ENCODE measurements around the gene LPCAT3. TPM values are rescaled to one million over a fixed set of nuclear protein-coding genes. Genes with fewer than 3 reads are reported as not detected.

Gene LPCAT3
- total RNA-seq, 1 donor from 2014 or later: 40.2 TPM

GRCh38 chr12:6927379-6928021 is 90.8 kb downstream of the LPCAT3 start, which contains the start of gene ATN1:
ATN1 (plus strand) TSS chr12:6927959; CDS start chr12:6934002, 6,043 bp downstream.
- TF ChIP-seq CTCF (IDR thresholded peaks at IDR 0.05; ENCODE audit: unreplicated experiment): no peak
- peak; percentile 75 for DNase-seq (ENCODE audit: low spot score)
- peaks cover 33% of the 10 kb centered on the region for H3K27me3 Mint-ChIP-seq (ENCODE audit: unreplicated experiment)
- H3K4me3 Mint-ChIP-seq (ENCODE audit: unreplicated experiment): peak within 1 kb of the TSS; percentile 100
- H3K27ac Mint-ChIP-seq (ENCODE audit: unreplicated experiment): peak within 1 kb of the TSS; percentile 97
- peaks cover 74% of the 10 kb centered on the region for H3K4me1 Mint-ChIP-seq (ENCODE audit: unreplicated experiment)
- no peaks in the 10 kb centered on the region for H3K9me3 Mint-ChIP-seq (ENCODE audit: unreplicated experiment)
- H3K36me3 Mint-ChIP-seq (ENCODE audit: low read depth, unreplicated experiment): peaks cover 30% of the 10 kb centered on the region

Small RNA genes within 50 kb of the gene (microRNA-seq; reads per million reads assigned to microRNA genes)
- gene MIR141 (ENCODE audit: unreplicated experiment) (278 reads per million, percentile 88 among the genes with 10 or more reads in this experiment), gene MIR200C (ENCODE audit: unreplicated experiment) (7,063 reads per million, percentile 98 among the genes with 10 or more reads in this experiment)

Other genes starting within 250 kb of the LPCAT3 start
- 7.6 TPM for gene LAG3, start 246.0 kb downstream of the LPCAT3 start, total RNA-seq (ENCODE audit: unreplicated experiment)
- 4.7 TPM for gene CD4, start 228.9 kb downstream of the LPCAT3 start, total RNA-seq (ENCODE audit: unreplicated experiment)
- gene GPR162, start 196.7 kb downstream of the LPCAT3 start, total RNA-seq (ENCODE audit: unreplicated experiment): 52.7 TPM
- gene P3H3, start 190.1 kb downstream of the LPCAT3 start, total RNA-seq (ENCODE audit: unreplicated experiment): 48.8 TPM
- gene GNB3, start 177.6 kb downstream of the LPCAT3 start, total RNA-seq (ENCODE audit: unreplicated experiment): 9.0 TPM
- gene CDCA3, start 167.2 kb downstream of the LPCAT3 start, total RNA-seq (ENCODE audit: unreplicated experiment): 6.2 TPM
- 119 TPM for gene USP5, start 166.3 kb downstream of the LPCAT3 start, total RNA-seq (ENCODE audit: unreplicated experiment)
- 356 TPM for gene TPI1, start 150.9 kb downstream of the LPCAT3 start, total RNA-seq (ENCODE audit: unreplicated experiment)
- gene SPSB2, start 145.2 kb downstream of the LPCAT3 start, total RNA-seq (ENCODE audit: unreplicated experiment): 6.7 TPM
- 5.7 TPM for gene LRRC23, start 113.7 kb downstream of the LPCAT3 start, total RNA-seq (ENCODE audit: unreplicated experiment)
- 5.3 TPM for gene ENO2, start 103.9 kb downstream of the LPCAT3 start, total RNA-seq (ENCODE audit: unreplicated experiment)
- 144 TPM for gene ATN1, start 90.5 kb downstream of the LPCAT3 start, total RNA-seq (ENCODE audit: unreplicated experiment)
- gene RNU7-1, start 74.7 kb downstream of the LPCAT3 start, total RNA-seq (ENCODE audit: unreplicated experiment): not detected
- 225 TPM for gene C12orf57, start 74.5 kb downstream of the LPCAT3 start, total RNA-seq (ENCODE audit: unreplicated experiment)
- gene PTPN6, start 67.1 kb downstream of the LPCAT3 start, total RNA-seq (ENCODE audit: unreplicated experiment): 22.1 TPM
- 288 TPM for gene PHB2, start 47.8 kb downstream of the LPCAT3 start, total RNA-seq (ENCODE audit: unreplicated experiment)
- gene EMG1, start 47.6 kb downstream of the LPCAT3 start, total RNA-seq (ENCODE audit: unreplicated experiment): 37.3 TPM
- 5.8 TPM for gene C1S, start 42.2 kb upstream of the LPCAT3 start, total RNA-seq (ENCODE audit: unreplicated experiment)
- gene C1R, start 74.0 kb upstream of the LPCAT3 start, total RNA-seq (ENCODE audit: unreplicated experiment): 1.4 TPM
- gene C1RL, start 90.7 kb upstream of the LPCAT3 start, total RNA-seq (ENCODE audit: unreplicated experiment): 62.3 TPM
- 1.0 TPM for gene RBP5, start 110.4 kb upstream of the LPCAT3 start, total RNA-seq (ENCODE audit: unreplicated experiment)
- gene CLSTN3, start 111.9 kb upstream of the LPCAT3 start, total RNA-seq (ENCODE audit: unreplicated experiment): 134 TPM
- gene PEX5, start 171.2 kb upstream of the LPCAT3 start, total RNA-seq (ENCODE audit: unreplicated experiment): 22.2 TPM

Measured in endothelial cell (in vitro differentiated cells).